ENCODE results near the gene GPR108. TPM values are rescaled to one million over a fixed set of nuclear protein-coding genes. Genes with fewer than 3 reads are reported as not detected.

GPR108 gene
- polyA plus RNA-seq, 1 of the 3 experiments (the other 2 are of a cell fraction): 54.2 TPM

DNA sequence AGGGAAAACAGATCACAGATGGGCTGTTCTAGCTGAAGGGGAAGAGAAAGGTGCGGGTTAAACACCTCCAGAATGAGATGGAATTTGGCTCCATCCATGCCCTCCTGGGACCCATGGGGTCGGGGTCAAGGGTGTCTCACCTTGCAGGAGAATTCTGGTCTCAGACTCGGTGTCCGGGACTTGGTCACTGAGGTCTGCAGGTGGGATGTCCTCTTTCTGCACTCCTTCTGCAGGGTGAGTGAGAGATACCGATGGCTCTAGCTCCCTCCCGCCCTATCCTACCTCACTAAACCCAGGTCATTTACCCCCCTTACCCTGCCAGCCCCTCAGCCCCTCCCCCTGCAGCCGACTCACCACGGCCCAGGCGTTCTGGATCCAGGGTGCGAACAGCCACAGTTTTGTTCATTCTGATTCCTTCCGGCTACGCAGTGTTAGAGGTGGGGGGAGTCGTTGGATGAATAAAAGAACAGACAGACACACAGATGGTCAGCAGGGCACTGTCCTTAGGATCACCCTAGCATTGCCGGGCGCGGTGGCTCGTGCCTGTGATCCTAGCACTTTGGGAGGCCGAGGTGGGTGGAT lies 41.0 kb downstream of the GPR108 start:
- no peaks in the 10 kb centered on the region for H4K20me1 ChIP-seq (ENCODE audit: insufficient read depth)
- no peak overlapping the region for H3K4me2 ChIP-seq
- H3K27me3 ChIP-seq (ENCODE audit: insufficient read depth): peaks cover under 1% of the 10 kb centered on the region; the same call in 1 of the 2 replicates
- no peaks in the 10 kb centered on the region for H3K9me3 ChIP-seq
- H3K9me2 ChIP-seq: no peaks in the 10 kb centered on the region
- ChIA-PET CTCF (no interaction called here), POLR2A (no interaction called here)
- no peak overlapping the region for H2AFZ ChIP-seq (ENCODE audit: low read depth)
- no peak overlapping the region for H3K9ac ChIP-seq
- no peaks in the 10 kb centered on the region for H3K36me3 ChIP-seq (replicated peaks in 1 of 2; ENCODE audit: control insufficient read depth in 1 of 2, insufficient read depth in 2 of 2, low read length in 1 of 2)
- no peak overlapping the region for H3K27ac ChIP-seq (ENCODE audit: low read depth in 2 of 2, low read length in 1 of 2)
- H3F3A ChIP-seq (replicated peaks; ENCODE audit: insufficient read depth): no peaks in the 10 kb centered on the region
- H3K4me1 ChIP-seq (ENCODE audit: control insufficient read depth in 1 of 2, insufficient read depth in 2 of 2, low read depth in 1 of 2, low read length in 1 of 2): no peaks in the 10 kb centered on the region
- DNase-seq: no peak
- no peak overlapping the region for H3K4me3 ChIP-seq (ENCODE audit: low read depth in 2 of 2, low read length in 1 of 2)
- H3K79me2 ChIP-seq (ENCODE audit: insufficient read depth): no peaks in the 10 kb centered on the region
- no peak for TF ChIP-seq NRF1 (IDR thresholded peaks at IDR 0.05; ENCODE audit: low read depth, low read length)
- TF ChIP-seq MXI1 (IDR thresholded peaks at IDR 0.05; ENCODE audit: low read depth, low read length): no peak
- TF ChIP-seq REST (IDR thresholded peaks at IDR 0.05; ENCODE audit: low read depth, low read length): no peak
- TF ChIP-seq FOXJ3 (CRISPR knock-in tag; IDR thresholded peaks at IDR 0.05): no peak
- TF ChIP-seq ELF1 (IDR thresholded peaks at IDR 0.05): no peak
- TF ChIP-seq YY1 (IDR thresholded peaks at IDR 0.05; ENCODE audit: low read depth): no peak
- TF ChIP-seq FOXM1 (IDR thresholded peaks at IDR 0.05; ENCODE audit: low read depth): no peak
- TF ChIP-seq EZH2phosphoT487 (IDR thresholded peaks at IDR 0.05; ENCODE audit: borderline replicate concordance, low read depth): no peak
- TF ChIP-seq POLR2AphosphoS5 (IDR thresholded peaks at IDR 0.05; ENCODE audit: low read depth, low read length): no peak
- no peak for TF ChIP-seq CHD2 (IDR thresholded peaks at IDR 0.05; ENCODE audit: low read length, partially characterized antibody)
- TF ChIP-seq, protein P1, sequence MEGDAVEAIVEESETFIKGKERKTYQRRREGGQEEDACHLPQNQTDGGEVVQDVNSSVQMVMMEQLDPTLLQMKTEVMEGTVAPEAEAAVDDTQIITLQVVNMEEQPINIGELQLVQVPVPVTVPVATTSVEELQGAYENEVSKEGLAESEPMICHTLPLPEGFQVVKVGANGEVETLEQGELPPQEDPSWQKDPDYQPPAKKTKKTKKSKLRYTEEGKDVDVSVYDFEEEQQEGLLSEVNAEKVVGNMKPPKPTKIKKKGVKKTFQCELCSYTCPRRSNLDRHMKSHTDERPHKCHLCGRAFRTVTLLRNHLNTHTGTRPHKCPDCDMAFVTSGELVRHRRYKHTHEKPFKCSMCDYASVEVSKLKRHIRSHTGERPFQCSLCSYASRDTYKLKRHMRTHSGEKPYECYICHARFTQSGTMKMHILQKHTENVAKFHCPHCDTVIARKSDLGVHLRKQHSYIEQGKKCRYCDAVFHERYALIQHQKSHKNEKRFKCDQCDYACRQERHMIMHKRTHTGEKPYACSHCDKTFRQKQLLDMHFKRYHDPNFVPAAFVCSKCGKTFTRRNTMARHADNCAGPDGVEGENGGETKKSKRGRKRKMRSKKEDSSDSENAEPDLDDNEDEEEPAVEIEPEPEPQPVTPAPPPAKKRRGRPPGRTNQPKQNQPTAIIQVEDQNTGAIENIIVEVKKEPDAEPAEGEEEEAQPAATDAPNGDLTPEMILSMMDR (IDR thresholded peaks at IDR 0.05): no peak
- TF ChIP-seq NFIC (IDR thresholded peaks at IDR 0.05; ENCODE audit: borderline replicate concordance): no peak
- TF ChIP-seq, protein P2, sequence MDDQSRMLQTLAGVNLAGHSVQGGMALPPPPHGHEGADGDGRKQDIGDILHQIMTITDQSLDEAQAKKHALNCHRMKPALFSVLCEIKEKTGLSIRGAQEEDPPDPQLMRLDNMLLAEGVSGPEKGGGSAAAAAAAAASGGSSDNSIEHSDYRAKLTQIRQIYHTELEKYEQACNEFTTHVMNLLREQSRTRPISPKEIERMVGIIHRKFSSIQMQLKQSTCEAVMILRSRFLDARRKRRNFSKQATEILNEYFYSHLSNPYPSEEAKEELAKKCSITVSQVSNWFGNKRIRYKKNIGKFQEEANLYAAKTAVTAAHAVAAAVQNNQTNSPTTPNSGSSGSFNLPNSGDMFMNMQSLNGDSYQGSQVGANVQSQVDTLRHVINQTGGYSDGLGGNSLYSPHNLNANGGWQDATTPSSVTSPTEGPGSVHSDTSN (IDR thresholded peaks at IDR 0.05): no peak
- TF ChIP-seq, protein P3, sequence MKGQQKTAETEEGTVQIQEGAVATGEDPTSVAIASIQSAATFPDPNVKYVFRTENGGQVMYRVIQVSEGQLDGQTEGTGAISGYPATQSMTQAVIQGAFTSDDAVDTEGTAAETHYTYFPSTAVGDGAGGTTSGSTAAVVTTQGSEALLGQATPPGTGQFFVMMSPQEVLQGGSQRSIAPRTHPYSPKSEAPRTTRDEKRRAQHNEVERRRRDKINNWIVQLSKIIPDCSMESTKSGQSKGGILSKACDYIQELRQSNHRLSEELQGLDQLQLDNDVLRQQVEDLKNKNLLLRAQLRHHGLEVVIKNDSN (IDR thresholded peaks at IDR 0.05; ENCODE audit: borderline replicate concordance, low read depth): no peak
- no peak for TF ChIP-seq RCOR1 (IDR thresholded peaks at IDR 0.05; ENCODE audit: low read length)
- TF ChIP-seq TAF1 (IDR thresholded peaks at IDR 0.05; ENCODE audit: borderline replicate concordance, low read depth, low read length): no peak
- TF ChIP-seq, protein P4, sequence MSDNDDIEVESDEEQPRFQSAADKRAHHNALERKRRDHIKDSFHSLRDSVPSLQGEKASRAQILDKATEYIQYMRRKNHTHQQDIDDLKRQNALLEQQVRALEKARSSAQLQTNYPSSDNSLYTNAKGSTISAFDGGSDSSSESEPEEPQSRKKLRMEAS (IDR thresholded peaks at IDR 0.05; ENCODE audit: low read depth): no peak
- no peak for TF ChIP-seq GATA2 (CRISPR knock-in tag; IDR thresholded peaks at IDR 0.05)
- 58% methylated on average over 16 of the region's 18 CpGs for WGBS (ENCODE audit: low lambda C conversion rate)

All from SK-N-SH (cell line).